ENCODE results near the gene ATG16L1.

GRCh38 chr2:233241803-233242202 is 9.7 kb upstream of the ATG16L1 start:
- TF ChIP-seq, protein P1, sequence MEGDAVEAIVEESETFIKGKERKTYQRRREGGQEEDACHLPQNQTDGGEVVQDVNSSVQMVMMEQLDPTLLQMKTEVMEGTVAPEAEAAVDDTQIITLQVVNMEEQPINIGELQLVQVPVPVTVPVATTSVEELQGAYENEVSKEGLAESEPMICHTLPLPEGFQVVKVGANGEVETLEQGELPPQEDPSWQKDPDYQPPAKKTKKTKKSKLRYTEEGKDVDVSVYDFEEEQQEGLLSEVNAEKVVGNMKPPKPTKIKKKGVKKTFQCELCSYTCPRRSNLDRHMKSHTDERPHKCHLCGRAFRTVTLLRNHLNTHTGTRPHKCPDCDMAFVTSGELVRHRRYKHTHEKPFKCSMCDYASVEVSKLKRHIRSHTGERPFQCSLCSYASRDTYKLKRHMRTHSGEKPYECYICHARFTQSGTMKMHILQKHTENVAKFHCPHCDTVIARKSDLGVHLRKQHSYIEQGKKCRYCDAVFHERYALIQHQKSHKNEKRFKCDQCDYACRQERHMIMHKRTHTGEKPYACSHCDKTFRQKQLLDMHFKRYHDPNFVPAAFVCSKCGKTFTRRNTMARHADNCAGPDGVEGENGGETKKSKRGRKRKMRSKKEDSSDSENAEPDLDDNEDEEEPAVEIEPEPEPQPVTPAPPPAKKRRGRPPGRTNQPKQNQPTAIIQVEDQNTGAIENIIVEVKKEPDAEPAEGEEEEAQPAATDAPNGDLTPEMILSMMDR (IDR thresholded peaks at IDR 0.05; ENCODE audit: low read length): no peak
- TF ChIP-seq EZH2 (IDR thresholded peaks at IDR 0.05; ENCODE audit: borderline replicate concordance, low read length): no peak

Measured in OCI-LY1 (cell line).